Glomerular visceral epithelial cell (primary cell): ENCODE data around the gene NPL.

Source experiments
- DNase-seq: peaks from one replicate; pipeline ENCODE4 v3.0.0-alpha.2; 2016; ENCODE audit errors: extremely low spot score

Gene NPL

DNA sequence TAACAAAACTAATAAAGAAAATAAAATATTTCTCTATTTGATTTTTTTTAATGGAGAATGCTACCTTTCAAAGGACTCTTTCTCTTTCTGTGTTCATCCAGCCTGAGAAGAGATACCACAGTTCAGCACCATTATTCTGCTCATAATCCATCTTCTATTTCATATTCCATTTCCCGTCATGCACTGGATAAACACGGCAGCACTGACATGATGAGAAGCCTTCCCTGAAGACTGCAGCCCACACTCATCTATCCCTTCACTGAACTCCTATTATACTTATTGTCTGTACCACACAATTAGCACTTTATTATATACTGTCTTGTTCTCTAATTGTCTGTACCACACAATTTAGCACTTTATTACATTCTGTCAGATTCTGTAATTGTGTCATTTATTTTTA is 10.7 kb upstream of the NPL start:
- no peak for DNase-seq

DNA sequence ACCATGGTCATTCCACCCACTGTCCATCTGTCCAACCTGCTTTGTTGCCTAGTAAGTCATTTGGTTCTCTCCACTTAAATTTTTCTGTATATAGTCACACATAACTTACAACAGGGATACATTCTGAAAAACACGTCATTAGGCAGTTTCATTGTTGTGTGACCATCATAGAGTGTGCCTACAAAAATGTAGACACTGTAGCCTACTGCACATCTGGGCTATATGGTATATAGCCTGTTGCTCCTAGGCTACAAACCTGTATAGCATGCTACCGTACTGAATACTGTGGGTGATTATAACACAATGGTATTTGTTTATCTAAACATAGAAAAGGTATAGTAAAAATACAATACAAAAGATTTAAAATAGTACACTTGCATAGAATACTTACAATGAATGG is 10.0 kb upstream of the NPL start:
- DNase-seq, result no peak

DNA sequence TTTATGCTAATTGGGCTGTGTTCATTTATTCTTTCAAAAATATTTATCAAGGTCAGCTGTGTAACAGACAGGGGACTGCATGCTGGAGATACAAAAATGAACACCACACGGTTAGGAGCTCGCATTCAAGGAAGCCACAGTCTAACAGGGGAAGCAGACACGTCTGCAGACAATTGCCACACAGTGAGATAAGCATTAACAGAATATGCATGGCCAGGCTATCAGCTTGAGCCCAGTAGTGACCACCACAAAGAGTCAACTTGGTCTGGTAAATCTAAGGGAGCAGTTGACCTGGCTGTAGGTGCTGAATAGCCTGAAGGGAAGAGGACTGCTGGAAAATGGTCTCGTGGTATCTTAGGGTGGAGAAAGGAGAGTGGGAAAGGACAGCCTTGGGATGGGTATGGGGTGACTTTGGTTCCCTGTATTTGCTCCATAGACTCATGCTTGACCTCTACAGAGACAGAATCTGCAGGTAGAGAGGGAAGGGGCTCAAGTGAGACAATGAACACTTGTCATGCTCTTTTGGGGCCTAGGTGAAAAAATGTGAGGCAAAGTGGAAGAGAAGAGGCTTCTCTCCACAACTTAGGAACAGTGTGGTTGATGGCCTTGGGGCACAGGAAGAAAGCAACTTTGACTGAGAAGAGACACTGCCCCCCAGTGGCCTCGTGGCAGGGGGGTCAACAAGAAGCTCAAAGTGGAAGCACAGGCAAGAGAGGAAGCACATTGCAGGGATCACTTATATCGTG is 7.6 kb upstream of the NPL start:
- peak; percentile 41 for DNase-seq

DNA sequence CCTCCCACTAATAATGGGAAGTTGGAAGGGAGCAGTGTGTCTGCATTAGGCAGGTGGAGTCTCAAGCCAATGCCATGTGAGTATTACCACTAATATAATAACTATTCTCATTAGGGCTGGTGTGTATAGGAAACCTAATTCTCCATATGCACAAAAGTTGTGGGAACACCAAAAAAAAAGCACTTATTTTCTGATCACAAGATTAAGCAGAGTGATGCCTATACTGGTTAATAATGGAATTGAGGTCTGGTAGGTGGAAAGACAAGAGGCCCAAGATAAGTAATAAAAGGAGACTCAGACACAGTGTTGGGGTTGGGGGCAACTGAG is 7.0 kb upstream of the NPL start:
- DNase-seq, result no peak

GRCh38 chr1:182783068-182783467 is 6.5 kb upstream of the NPL start:
- DNase-seq, result no peak

DNA sequence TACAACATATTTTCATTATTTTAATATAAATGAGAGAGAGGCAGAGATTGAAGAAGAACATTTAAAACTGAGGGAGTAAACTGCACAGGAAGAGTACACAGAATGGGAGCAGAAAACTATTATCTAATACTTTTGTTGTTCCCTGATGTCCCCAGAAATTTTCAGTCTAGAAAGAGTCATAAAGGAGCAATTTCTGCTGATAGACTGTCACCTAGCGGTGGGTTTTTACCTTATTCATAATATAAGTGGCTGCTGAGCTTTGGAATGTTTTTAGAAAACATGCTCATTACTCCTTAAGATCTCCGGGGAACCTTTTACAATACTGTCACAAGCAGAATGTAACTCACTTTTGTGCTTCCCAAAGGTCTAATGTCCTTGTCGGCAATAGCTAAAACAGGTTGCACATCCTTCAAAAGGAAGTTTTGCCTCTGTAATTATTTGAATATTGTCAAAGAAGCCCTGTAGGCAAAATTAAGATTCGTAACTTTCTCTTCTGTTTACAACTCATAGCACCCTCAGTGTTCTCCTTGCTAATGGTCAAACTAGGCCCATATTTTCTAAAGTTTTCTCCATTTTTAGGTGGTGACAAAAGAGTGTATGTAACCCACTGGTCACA is 4.9 kb upstream of the NPL start:
- peak; percentile 36 for DNase-seq

DNA sequence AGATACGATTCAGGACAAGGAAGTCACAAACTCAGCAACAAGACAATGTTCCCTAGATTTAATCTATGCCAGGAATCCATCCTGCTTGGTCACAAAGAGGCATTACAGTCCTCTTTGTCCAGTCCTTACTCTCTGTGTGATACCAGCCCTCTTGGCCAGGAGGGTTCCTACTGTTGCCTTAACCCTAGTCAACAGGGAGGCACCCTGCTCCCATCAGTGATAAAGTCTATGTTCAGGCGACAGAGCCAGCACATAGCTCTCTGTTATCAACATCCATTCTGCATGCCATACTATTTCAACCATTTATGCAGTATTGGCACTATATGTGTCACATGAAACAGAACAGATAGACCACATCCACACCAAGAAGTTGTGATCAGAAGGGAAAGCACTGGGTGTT is 4.4 kb upstream of the NPL start:
- DNase-seq, result no peak

GRCh38 chr1:182786223-182786994 is 3.2 kb upstream of the NPL start:
- DNase-seq, result peak; percentile 33

DNA sequence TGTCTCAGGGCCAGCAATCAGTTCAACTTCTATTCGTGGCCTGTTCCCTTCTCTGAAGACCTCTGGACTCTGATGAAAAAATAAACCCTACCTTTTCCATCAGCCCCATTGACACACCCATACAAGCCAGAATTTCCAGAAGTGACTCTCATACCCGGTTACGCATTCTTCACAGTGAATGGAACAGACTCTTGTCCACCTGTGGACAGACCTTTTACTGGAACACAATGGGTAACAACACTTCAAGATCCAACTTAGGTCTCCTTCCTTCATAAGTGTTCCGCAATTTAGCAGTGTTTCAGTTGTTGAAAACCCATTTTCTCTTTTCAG is 2.6 kb upstream of the NPL start:
- DNase-seq, result no peak

DNA sequence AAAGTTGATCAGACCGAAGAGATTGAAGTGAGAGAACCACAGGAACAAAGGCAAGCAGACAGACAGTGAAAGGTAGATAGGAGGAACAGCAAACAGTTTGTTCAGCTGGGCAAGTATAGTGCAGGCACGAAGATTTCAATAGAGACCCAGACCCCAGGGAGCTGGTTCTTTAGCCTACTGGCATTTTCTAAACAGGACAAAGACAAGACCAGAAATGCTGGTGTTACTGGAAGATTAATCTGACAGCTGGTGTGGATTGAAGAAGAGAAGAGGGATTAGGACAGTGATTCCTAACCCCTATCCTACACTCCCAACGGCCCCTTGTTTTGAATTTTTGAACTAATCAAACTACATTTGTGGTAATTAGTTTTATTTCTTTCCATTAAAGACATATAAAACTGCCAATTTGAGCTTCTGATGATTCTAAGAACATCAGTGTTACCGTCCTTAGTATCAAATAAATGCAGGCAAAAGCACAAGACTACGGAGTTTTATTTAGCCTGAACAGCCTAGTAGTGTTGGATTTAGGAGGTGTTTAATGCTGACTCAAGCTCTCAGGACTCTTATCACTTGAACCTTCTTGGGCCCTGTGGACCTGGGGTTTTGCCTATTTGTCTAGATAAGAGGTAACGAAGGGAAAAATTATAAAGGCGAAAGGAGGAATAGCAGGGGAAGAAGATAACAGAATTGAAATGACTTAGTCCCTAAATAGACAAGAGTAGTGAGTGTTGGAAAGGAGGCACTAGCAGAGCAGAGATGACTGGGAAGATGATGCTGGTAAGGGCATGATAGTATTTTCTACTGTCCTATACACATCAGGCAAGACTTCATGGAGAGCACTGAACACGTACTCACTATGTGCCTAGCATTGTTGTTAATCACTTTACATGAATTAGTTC is 2.0 kb downstream of the NPL start:
- no peak for DNase-seq

GRCh38 chr1:182794091-182794490 is 4.5 kb downstream of the NPL start:
- DNase-seq, result no peak

DNA sequence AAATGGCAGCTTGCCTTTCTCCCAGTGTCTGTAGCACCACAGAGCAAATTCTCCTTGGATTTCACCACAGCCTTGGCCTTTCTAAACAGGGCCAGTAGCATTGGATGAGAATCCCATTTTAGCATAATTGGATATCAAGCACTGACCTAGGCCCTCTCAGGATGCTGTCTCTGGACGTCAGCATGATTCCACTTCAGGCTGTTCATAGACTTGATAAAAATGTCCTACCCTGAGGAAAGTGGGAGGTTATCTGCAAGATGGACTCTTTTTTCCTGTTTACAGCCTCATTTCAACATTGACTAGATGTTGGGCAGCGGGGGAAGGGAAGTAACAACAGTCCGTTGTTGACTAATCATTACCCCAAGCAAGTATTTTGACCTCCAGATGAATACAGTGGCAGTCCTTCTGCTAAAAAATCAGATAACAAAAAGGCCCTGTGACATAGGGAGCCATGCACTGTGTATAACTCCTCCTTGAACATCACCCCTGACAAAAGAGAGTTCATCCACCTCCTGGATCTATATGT is 5.2 kb downstream of the NPL start:
- DNase-seq, result no peak

- no peak for DNase-seq
Observed at GRCh38 chr1:182795563-182796228, 6.1 kb downstream of the NPL start.

- DNase-seq, result no peak
Observed at GRCh38 chr1:182802006-182802803, 12.6 kb downstream of the NPL start.

DNA sequence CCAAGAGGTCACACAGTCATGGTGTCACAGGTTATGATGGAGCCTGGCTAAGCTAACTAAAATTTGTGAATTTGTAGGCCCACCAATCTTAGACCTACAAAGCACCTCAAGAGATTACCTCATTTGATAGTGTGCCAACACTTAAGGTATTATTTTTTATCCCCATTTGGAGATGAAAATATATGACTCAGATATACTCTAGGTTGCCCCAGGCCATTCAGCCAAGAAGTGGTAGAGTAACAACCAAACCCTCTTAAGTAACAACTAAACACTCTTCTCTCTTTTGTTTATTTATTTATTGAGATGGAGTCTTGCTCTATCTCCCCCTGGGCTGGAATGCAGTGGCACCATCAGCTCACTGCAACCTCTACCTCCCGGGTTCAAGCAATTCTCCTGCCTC is 14.3 kb downstream of the NPL start:
- no peak for DNase-seq

DNA sequence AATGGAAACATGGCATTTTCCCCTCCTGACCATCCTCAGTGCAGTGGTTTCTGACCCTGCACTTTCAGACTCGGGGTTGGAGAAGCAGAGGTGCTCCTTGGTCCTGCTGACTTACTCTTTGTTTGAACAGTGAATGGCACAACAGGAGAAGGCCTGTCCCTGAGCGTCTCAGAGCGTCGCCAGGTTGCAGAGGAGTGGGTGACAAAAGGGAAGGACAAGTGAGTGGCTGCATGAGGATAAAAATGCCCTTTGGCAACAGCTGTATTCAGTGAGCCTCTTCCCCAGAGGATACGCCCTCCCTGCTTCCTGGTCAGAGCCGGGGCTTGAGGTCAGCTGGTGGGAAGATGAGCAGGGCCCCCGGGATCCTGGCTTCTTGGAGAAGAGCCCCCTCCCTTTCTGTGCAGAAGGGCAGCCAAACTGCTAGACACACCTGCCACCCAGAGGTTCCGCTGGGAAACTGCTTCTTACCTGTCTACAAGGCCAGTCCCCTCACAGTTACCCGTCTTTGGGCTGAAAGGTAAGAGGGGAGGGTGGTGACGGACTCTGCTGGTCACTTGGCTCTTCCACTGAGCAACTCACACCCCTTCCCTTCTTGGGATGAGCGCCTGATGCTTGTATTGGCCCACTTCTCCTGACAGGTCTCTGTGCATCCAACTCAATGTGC is 16.6 kb downstream of the NPL start:
- no peak for DNase-seq

- no peak for DNase-seq
Observed at GRCh38 chr1:182807907-182808306, 18.3 kb downstream of the NPL start.

DNA sequence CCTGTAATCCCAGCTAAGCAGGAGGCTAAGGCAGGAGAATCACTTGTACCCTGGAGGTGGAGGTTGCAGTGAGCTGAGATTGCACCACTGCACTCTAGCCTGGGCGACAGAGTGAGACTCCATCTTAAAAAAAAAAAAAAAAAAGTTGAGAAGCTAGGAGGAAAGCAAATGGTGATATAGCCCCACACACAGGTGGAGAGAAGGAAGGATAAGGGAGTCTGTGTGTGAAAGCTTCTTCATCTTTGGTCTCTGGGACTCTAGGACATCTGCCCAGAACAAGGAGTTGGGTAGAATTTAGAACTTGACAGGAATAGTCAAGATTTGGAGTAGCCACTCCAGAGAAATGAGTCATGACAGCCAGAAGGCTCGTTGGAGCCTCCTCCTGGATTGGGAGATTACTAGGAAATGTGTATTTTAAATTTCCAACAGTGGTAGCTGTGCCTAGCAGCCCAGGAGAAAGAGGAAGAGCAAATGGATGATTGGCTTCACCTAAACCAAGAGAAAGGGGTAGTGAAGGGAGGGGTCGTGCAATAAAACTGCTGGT is 19.9 kb downstream of the NPL start:
- no peak for DNase-seq

DNA sequence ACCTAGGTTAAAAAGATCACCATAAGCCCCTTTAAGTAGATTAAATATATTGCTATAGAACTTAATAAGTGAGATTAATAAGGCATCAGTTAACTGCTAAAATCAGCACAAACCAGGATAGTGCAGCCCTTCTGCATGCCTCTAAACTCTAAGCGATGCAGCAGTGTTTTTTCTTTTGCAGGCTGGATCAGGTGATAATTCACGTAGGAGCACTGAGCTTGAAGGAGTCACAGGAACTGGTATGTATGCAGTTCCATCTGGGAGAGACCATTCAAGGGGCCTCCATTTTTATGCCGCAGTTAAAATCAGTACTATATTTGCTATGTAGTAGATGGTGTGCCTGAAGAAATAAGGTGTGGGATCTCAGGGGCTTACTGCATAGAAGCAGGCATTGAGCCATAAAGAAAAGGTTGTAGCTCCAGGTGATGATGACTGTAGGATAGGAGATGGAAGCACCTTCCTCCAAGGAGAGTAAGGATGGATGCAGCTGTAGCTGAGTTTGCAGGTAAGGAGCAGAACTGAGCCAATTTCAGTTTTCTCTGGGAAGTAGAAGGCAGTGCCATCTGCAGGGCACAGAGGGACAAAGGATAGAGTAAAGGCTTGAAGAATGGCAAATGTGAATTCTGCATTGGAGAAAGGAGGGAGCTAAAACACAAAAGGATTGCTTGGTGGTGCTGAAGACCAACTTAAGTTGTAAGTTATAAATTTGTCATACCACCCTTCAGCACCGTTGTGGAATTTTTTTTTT is 22.6 kb downstream of the NPL start:
- no peak for DNase-seq
